Cardiac muscle cell (in vitro differentiated cells and primary cell): ENCODE results near the gene RAMACL. TPM values are rescaled to one million over a fixed set of nuclear protein-coding genes. Genes with fewer than 3 reads are reported as not detected.
"Not testable (repeated sequence)": the region's sequence is repeated elsewhere in the genome, so short reads cannot be mapped to it uniquely, and the experiment has no call there.

Experiments used
- DNase-seq, 2 donors: peaks; one replicate each; pipeline versions ENCODE4 v3.0.0 to v3.0.0-alpha.2; 2010 to 2017; ENCODE audit warnings: low read depth in 1 of 2, low spot score in 1 of 2
- H3K27ac ChIP-seq: fragments of 200-600 bp; sonication (generic); 2 replicates; pipeline ENCODE4 v1.5.1; 2016
- H3K27me3 ChIP-seq: fragments of 200-600 bp; sonication (generic); 2 replicates; pipeline ENCODE4 v1.6.0; 2016; ENCODE audit warnings: control low read depth
- H3K36me3 ChIP-seq: fragments of 200-600 bp; sonication (generic); 2 replicates; pipeline ENCODE4 v1.5.1; 2016; ENCODE audit warnings: control low read depth
- H3K4me1 ChIP-seq: fragments of 200-600 bp; sonication (generic); 2 replicates; pipeline ENCODE4 v1.8.1; 2017; ENCODE audit warnings: low read depth, mild to moderate bottlenecking, mixed run types
- H3K4me3 ChIP-seq: fragments of 200-600 bp; sonication (generic); 2 replicates; pipeline ENCODE4 v1.5.1; 2016; ENCODE audit warnings: mild to moderate bottlenecking
- H3K9me3 ChIP-seq: fragments of 200-600 bp; sonication (generic); 2 replicates; pipeline ENCODE4 v1.5.1; 2017; ENCODE audit warnings: low read depth, mild to moderate bottlenecking, control low read depth
- CTCF ChIP-seq: IDR thresholded peaks from 2 replicates; pipeline ENCODE4 v1.5.1; 2012; ENCODE audit warnings: low read depth, mild to moderate bottlenecking, low read length
- polyA plus RNA-seq: library from polyadenylated mRNA; unstranded; fragments of >200 nt; fragmentation: Nextera tagmentation; extraction: Ambion mirVana; gene quantifications from 2 replicates; pipeline ENCODE4 v1.2.1, GENCODE V29; 2016
- total RNA-seq: library from RNA; depleted of rRNA; stranded (reverse); fragments of >200 nt; gene quantifications from 2 replicates; pipeline ENCODE4 v1.2.3, GENCODE V29; 2016

Gene RAMACL
- total and polyA plus RNA-seq, 2 experiments from 2014 or later, result 0.44 to 0.45 TPM

- H3K36me3 ChIP-seq, result no peaks in the 10 kb centered on the region
- no peak for DNase-seq
- no peak for TF ChIP-seq CTCF
- no peak overlapping the region for H3K27ac ChIP-seq
- H3K27me3 ChIP-seq, result no peaks in the 10 kb centered on the region
- no peaks in the 10 kb centered on the region for H3K4me1 ChIP-seq
- H3K4me3 ChIP-seq, result no peak overlapping the region
- no peaks in the 10 kb centered on the region for H3K9me3 ChIP-seq
Observed at GRCh38 chr6:166587631-166588413, 1.3 kb upstream of the RAMACL start.

GRCh38 chr6:166584853-166585429 is 1.5 kb downstream of the RAMACL start:
- no peaks in the 10 kb centered on the region for H3K36me3 ChIP-seq
- no peak overlapping the region for H3K27ac ChIP-seq
- H3K4me1 ChIP-seq, result no peaks in the 10 kb centered on the region
- no peak for TF ChIP-seq CTCF
- H3K27me3 ChIP-seq, result no peaks in the 10 kb centered on the region
- no peak overlapping the region for H3K4me3 ChIP-seq
- no peak for DNase-seq
- no peaks in the 10 kb centered on the region for H3K9me3 ChIP-seq

- DNase-seq, result no peak
- TF ChIP-seq CTCF, result no peak
- Histone ChIP-seq H3K4me1 (no peaks in the 10 kb centered on the region), H3K36me3 (no peaks in the 10 kb centered on the region), H3K9me3 (no peaks in the 10 kb centered on the region), H3K27ac (no peak overlapping the region), H3K27me3 (no peaks in the 10 kb centered on the region), H3K4me3 (no peak overlapping the region)
Observed at GRCh38 chr6:166584155-166584554, 2.3 kb downstream of the RAMACL start.

GRCh38 chr6:166583230-166583965 is 3.1 kb downstream of the RAMACL start:
- Histone ChIP-seq H3K4me1 (no peaks in the 10 kb centered on the region), H3K4me3 (no peak overlapping the region), H3K36me3 (no peaks in the 10 kb centered on the region), H3K27me3 (no peaks in the 10 kb centered on the region), H3K27ac (no peak overlapping the region), H3K9me3 (no peaks in the 10 kb centered on the region)
- no peak for TF ChIP-seq CTCF
- no peak for DNase-seq

- Histone ChIP-seq H3K36me3 (no peaks in the 10 kb centered on the region), H3K27me3 (no peaks in the 10 kb centered on the region), H3K9me3 (no peaks in the 10 kb centered on the region), H3K4me1 (no peaks in the 10 kb centered on the region), H3K27ac (no peak overlapping the region), H3K4me3 (no peak overlapping the region)
- TF ChIP-seq CTCF, result no peak
- peak in 1 of 2 donors; percentile 18 for DNase-seq
Observed at GRCh38 chr6:166582258-166582657, 4.2 kb downstream of the RAMACL start.

GRCh38 chr6:166581801-166582200 is 4.7 kb downstream of the RAMACL start:
- not testable (repeated sequence) for DNase-seq, H3K9me3 ChIP-seq, H3K36me3 ChIP-seq, H3K27ac ChIP-seq, H3K4me3 ChIP-seq, H3K4me1 ChIP-seq, H3K27me3 ChIP-seq
